Activated T-helper 1 cell treated with anti-CD3 and anti-CD28 coated beads, Interleukin-2, amount 50 U/mL, for 16 hours (primary cell): ENCODE data around the gene UBA1.

ENCODE experiments used
- DNase-seq, 2 donors: peaks; one replicate each; pipeline ENCODE4 v3.0.0-alpha.2; 2020; ENCODE audit warnings: low read depth in 1 of 2, low spot score in 1 of 2

UBA1 gene

GRCh38 chrX:47169726-47170515, 23.7 kb upstream of the UBA1 start:
- no peak for DNase-seq

GRCh38 chrX:47170861-47171692, 22.6 kb upstream of the UBA1 start:
- DNase-seq, result no peak

GRCh38 chrX:47171996-47172395, 21.6 kb upstream of the UBA1 start:
- no peak for DNase-seq

GRCh38 chrX:47172549-47172948, 21.1 kb upstream of the UBA1 start:
- no peak for DNase-seq

- DNase-seq, result no peak
Measured at GRCh38 chrX:47172971-47173792, 20.4 kb upstream of the UBA1 start.

- DNase-seq, result no peak
Measured at GRCh38 chrX:47174376-47174775, 19.3 kb upstream of the UBA1 start.

- no peak for DNase-seq
Measured at GRCh38 chrX:47174846-47175587, 18.6 kb upstream of the UBA1 start.

- no peak for DNase-seq
Measured at GRCh38 chrX:47175588-47175980, 18.0 kb upstream of the UBA1 start.

GRCh38 chrX:47176101-47176740, 17.4 kb upstream of the UBA1 start:
- DNase-seq, result no peak

- DNase-seq, result no peak
Measured at GRCh38 chrX:47177079-47177478, 16.6 kb upstream of the UBA1 start.

- no peak for DNase-seq
Measured at GRCh38 chrX:47178337-47178736, 15.3 kb upstream of the UBA1 start.

GRCh38 chrX:47179221-47179927, 14.3 kb upstream of the UBA1 start:
- no peak for DNase-seq

GRCh38 chrX:47179928-47180255, 13.7 kb upstream of the UBA1 start:
- DNase-seq, result no peak

GRCh38 chrX:47180346-47180745, 13.3 kb upstream of the UBA1 start:
- DNase-seq, result no peak

- DNase-seq, result no peak
Measured at GRCh38 chrX:47181301-47181700, 12.3 kb upstream of the UBA1 start.

- no peak for DNase-seq
Measured at GRCh38 chrX:47182106-47182700, 11.4 kb upstream of the UBA1 start.

GRCh38 chrX:47184486-47184885, 9.1 kb upstream of the UBA1 start:
- no peak for DNase-seq

- no peak for DNase-seq
Measured at GRCh38 chrX:47185241-47185640, 8.4 kb upstream of the UBA1 start.

GRCh38 chrX:47186096-47186740, 7.4 kb upstream of the UBA1 start:
- DNase-seq, result no peak
